Activated gamma-delta T cell treated with Interleukin-2 at 50 U/mL for 16 hours (primary cell): ENCODE data around the gene GTF2A1L.

Experiments
- DNase-seq: peaks from one replicate; pipeline ENCODE4 v3.0.0-alpha.2; 2020

The GTF2A1L gene

DNA sequence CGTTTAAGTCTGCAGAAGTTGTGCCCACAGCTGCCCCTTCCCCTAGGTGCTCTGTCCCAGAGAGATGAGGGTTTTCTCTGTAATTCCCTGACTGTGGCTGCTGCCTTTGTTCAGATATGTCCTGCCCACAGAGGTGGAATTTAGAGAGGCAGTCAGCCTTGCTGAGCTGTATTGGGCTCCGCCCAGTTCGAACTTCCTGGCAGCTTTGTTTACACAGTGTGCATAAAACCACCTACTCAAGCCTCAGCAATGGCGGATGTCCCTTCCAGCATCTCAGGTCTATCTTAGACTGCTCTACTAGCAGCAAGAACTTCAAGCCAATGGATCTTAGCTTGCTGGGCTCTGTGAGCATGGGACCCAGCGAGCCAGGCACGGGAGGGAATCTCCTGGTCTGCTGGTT, 89.8 kb downstream of the GTF2A1L start:
- DNase-seq = no peak

DNA sequence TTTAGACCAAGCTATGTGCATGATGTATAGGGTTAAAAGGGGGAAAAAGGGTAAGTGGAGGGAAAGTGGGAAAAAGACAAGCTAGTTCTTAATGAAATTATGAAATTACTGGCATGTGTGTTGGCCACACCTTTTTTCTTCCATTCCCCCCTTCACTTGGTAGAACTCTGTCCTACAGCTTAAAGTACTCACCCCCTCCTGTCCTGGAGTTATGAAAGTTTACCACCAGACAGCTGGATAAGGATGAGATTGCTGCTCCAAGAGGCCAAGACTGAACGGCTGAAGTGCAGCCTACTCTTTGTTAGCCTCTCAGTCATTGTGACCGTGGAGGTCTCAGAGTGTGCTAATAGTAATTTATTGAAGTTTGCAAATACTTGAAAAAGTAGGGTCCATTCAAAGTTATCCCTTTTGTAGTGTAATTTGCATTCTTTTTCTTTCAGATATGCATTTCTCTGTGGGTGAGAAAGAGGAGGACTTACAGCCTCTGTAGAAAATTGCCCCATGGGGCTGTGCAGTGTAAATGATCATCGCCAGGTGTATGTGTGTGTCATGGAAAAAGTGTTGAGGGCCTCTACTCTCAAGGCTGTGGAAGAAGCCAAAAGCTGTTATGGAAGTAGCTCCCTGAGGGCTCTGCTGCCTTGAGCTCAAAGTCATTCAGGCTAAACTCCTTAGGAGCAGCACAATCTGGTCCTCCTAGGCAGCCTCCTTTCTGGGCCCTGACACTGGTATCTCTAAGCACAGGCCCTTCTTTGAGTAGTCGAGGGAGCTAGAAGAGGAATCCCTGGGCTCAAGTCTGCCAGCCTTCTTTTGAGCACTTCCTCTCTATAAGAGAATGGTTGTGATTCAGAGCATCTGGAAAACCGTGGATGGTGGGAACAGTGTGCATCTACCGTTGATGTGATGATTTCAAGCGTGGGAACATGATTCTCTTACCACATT, 91.7 kb downstream of the GTF2A1L start:
- no peak for DNase-seq

DNA sequence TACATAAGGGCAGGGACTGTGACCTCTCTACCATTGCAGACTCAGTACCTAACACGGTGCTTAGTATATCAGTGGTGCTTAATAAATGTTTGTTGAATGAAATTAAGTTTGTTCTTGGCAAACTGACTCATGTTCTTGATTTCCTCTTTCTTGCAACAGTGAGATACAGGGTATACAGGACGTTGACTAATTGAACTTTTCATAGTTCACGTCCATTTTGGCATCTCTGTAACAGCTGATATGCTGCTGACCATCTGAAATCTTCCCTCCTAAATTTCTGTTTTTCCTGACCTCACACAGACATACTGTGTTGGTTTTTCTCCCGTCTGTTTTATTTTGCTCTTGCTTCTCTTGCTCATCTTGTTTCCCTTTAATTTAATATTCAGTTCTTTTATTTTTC, 93.7 kb downstream of the GTF2A1L start:
- no peak for DNase-seq

DNA sequence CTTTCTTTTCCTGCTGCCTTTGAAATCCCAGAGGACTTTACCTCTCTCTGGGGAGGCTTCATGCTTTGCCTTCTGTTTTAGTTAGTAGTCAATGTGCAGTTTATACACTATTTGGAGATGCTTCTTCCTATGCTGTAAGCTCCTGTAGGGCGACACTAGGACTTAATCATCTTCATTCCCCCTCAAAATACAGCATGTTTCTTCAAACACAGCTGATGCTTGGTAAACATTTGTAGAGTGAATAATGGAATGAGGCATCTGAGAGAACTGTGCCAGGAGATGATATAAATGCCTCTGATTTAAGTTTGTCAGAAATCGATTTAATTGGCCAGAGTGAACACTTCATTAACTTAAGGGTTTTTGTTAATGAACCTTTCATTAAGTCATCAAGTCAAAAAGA, 94.5 kb downstream of the GTF2A1L start:
- no peak for DNase-seq

DNA sequence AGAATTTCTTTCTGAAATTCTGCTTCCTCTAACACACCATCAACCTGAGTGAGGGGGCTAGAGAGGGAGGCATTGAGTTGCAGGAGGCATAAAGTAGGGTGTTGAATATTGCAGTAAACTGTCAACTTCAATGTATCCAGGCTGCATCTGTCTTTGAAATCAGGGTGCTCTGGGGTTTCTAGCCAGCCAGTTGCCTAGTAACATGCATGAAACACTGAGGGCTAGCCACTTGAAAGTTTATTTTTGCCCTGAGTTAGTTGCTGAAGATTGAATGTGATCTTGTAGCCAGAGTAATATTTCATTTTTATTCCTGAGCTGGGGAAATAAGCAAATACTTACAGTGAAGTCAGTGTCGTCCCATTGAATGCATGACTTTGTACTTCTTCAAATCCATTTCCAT, 96.0 kb downstream of the GTF2A1L start:
- no peak for DNase-seq

DNA sequence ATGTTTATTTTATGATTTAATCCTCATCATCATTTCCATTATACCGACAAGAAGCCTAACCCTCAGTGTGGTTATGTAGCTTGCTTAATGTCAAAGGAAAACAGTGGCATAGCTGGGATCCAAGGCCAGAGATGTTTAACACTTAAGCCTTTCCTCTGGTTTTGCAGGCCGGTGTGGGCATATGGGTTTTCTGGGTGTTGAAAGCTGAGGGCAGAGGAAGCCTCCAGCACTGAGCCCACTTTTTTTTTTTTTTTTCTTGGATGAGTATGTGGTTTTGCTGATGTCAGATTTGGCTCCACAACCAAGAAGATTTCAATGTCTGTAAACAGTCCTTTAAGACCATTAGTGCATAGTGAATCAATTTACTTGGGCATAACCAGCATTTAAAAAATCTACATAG, 96.6 kb downstream of the GTF2A1L start:
- DNase-seq = no peak

DNA sequence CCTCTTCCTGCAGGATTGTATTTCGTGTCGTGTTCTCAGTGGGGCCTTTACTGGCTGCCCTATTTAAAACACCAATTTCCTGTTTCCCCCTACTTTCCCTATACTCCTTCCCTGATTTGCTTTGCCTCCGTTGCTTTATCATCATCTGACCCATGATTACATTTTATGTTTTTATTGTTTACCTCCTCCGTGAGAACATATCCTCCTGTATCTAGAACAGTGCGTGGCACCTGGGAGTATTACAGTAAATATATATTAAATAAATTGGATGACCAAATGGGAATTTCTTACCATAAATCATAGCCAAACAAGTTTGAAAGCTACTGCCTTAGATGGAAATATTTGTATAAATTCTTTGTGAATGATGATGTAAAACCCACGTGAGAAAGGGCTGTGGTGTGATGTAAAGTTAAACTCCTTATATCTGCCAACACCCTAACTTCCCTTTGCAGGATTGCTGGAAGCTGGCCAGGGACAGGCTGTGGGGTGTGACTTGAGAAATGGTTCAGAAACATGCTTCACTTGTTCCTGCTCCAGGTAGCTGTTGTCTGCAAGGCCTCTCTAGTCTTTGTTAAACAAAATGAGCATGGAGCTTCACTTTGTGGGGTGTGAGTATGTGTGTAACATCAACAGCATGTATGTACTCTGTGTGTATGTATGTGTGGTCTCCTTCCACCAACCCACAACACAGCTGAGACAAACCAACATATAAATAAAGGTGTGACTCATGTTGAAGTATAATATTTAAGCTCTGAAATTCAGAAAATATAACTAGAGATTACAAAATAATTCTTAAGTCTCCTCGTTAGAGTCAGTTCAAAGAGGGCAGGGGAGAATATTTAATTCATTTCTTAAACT, 97.6 kb downstream of the GTF2A1L start:
- no peak for DNase-seq

DNA sequence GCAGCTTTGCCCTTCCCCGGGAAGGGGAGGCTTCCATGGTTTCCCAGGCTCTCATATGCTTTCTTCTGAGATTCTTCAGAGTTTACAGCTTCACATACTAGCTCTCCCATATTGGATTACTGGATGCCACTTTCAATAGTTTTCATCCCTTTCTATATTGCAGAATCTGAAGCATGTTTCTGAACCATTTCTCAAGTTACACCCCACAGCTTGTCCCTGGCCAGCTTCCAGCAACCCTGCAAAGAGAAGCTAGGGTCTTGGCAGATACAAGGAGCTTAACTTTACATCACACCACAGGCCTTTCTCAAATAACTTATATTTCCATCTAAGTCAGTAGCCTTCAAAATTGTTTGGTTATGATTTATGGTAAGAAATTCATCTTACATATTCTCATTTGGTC, 98.3 kb downstream of the GTF2A1L start:
- no peak for DNase-seq

DNA sequence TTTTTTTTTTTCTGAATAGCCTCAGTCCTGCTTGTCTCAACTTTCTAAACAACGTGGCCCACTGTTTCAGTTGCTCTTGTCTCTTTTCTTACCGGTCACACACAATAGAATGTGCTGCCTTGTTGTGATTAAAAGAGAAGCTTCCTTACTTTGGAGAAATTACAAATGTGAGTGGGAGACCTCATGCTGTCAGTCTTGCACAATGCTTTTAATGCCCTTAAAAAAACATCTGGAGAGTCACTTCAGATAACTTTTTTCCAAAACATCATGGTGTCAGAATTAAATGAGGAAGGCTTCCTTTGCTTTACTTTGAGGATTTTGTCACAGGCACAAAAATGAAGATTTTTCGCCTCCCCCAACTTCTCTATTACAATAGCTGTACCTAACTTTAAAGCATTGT, 100.2 kb downstream of the GTF2A1L start:
- no peak for DNase-seq

DNA sequence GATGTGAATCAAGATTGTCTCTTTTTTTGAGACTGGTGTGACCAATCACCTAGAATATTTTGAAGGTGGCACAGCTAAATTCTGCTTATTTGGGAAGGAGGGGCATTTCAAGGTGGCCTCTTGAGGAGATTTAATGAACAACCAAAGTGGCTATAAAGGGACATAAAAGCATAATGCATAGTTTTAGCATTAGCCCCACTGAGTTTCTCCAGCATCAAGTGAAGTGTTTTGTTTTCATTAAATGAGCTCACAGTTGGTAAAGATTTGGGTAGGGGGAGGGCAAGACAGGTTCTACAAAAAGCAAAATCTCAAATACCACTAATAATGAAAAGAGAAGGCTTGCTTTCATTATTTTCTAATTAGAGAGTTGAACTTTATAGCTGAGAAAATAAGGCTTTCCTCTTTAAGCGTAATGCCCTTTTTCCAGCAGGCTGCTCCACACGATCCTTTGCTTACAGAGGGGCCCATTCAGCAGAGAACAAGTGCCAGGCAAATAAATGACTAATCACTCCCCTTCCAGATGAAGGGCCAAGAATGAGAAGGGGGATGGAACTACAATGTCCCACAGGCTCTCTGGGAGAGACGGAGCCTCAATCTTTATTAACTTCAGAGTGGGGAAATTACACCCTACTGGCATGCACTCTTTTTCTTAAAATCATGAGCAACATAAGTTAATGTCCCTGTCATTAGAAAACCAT, 102.0 kb downstream of the GTF2A1L start:
- no peak for DNase-seq

DNA sequence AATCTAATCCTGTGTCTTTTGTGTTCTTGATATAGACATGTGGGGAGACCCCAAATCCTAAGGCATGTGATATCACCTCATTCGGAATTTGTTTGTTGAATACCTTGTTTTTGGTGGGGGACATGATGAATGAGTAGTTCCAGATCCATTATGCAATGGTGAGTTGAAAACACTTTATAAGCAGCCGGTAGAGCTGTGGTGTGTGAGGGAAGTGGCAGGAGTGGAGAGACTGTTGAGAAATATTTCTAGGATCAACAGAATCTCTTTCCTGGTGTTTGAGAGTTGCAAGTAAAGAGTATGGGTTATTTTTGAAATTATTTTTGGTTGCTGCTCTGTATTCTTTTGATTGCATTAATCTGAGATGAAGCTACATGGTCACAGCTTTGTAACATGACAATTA, 103.5 kb downstream of the GTF2A1L start:
- DNase-seq = no peak

DNA sequence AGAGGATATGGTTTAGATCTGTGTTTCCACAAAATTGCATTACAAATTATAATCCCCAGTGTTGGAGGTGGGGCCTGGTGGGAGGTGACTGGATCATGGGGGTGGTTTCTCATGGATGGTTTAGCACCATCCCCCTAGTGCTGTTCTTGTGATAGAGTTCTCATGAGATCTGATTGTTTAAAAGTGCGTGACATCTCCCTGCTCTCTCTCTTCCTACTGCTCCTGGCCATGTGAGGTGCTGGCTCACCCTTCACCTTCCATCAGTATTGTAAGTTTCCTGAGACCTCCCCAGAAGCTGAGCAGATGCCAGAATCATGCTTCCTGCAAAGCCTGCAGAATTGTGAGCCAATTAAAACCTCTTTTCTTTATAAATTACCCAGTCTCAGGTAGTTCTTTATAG, 104.7 kb downstream of the GTF2A1L start:
- no peak for DNase-seq

DNA sequence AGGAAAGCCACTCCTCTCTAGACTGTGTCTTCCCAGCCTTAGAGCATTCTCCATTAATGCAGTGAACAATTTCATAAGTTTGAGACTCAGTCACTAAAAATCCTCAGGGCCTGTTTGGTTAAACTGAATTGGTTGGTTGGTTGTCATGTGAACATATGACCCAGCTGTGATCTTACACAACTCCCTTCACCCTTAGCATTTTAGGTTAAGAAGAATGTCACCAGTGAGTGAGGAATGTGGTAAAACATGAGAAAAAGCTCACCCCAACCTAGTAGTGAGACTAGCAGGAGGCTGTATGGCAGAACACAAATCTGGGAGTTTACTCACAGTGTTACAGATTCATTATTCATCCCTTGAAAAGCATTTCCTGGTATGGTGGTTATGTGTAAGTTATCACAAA, 105.5 kb downstream of the GTF2A1L start:
- DNase-seq = no peak

DNA sequence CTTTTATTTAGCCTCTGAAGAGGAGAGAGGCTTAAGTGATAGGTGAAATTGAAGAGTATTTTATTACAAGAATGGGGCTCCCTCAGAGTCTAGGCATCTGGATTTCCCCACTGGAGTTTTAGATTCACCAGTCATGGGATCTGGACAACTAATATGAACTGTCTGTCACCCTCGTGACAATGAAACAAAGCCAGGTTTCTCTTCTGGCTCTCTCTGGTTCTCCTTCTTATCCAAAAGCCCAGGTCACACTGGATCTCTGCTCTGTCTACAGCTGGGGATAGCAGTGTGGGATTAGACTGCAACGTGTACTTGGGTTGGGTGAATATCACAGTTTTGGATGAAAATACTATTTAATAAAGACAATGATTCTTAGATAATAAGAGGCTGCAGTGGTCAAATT, 106.6 kb downstream of the GTF2A1L start:
- no peak for DNase-seq

DNA sequence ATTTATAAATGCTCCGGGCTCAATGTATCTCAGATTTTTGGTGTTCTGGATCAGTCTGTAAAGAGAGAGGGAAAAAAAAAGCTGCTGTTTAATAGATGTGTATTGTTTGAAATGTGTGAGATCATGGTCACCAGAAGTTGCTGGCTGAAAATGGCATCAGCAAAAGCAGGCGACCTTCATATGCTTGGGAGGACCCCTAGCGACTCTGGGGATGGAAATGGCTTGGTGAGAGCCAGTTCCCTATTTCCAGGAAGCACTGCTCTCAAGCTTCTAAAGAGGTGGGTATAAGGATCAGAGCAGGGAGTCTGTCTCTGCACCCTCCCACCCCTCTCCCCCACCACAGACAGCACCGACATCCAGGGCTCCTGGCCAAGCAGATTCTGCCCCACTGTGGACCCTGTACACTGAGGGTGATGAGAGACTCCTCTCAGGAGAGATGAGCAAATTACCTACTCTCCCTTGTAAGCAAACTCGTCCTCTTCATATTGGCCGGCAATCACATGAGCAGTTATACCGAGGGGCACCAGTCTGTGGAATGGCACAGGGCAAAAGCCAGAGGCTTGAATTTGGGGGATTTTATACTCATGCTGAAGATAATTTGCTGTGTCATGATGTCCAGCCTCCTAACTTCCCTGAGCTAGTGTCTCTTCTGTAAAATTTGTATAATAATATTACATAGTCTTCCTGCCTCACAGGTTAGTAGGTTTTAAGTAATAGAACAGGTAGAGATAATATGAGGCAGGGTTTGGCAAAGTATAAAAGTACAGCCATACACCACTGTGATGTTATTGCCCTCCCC, 108.2 kb downstream of the GTF2A1L start:
- no peak for DNase-seq

DNA sequence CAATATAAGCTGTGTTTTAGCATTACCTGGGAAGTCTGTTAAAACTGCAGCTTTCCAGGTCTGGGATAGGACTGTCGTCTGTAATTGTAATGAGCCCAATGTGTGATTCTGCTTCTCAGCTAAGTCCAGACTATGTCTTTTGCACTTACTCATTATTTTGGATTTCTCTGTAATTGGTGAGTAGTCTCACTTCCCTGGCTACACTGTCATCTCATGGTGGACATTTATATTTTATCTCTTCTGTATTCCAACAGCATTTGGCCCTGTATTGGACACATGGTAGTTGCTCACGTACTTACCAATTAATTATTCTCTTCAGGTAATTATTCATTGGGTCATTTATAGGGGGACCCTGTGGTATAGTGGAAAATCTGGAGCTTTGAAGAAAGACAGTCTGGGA, 109.9 kb downstream of the GTF2A1L start:
- DNase-seq = no peak

DNA sequence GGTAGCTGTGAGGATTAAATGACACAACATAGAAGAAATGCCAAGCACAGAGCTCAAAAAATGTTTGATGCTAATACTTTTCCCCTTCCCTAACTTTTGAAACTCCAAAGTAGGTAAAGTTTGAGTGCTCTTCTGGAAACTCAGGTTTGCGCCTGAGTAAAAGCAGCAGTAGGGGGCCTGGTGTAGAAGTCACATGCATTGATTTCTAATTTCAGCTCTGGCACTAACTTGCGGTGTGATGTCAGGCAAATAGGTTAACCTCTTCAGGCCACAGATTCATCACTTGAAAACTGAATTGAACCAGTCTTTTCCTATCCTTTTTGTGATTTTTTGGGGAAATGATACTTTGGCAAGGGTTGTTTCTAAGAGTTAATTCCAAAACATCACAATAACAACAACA, 110.6 kb downstream of the GTF2A1L start:
- DNase-seq = no peak

DNA sequence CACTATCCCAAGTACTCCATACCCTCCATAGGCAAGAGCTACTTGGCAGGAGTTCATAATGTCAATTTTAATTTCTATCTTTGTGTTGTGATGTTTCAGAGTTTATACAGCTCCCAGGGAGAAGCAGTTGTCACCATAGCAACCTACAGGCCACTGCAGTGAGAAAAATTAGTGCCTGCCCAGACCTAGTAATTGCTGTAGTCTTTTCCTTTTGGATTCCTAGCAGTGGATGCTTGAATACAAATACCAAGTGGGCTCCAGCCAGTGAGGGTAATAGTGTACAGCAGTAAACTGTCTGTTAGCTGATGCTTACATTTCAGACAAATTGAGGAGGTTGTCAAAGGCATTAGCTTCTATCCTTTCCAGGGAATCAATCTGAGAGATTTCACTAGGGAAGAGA, 111.2 kb downstream of the GTF2A1L start:
- DNase-seq = no peak
